Prostate gland (tissue), 2 donors: ENCODE data around the gene KYAT1. TPM values are rescaled to one million over a fixed set of nuclear protein-coding genes. Genes with fewer than 3 reads are reported as not detected.
"Not testable (repeated sequence)": the region's sequence is repeated elsewhere in the genome, so short reads cannot be mapped to it uniquely, and the experiment has no call there.

Source experiments
- DNase-seq: peaks from one replicate; pipeline ENCODE4 v3.0.0-alpha.2; 2019; ENCODE audit warnings: low spot score
- H3K27ac ChIP-seq, 2 donors: fragments of 200-600 bp; sonication (generic); 2 replicates each; pipeline ENCODE4 v1.5.1; 2017 to 2019
- H3K27me3 ChIP-seq: fragments of 200-600 bp; sonication (generic); replicated peaks from 2 replicates; pipeline ENCODE4 v1.5.1; 2019; ENCODE audit not compliant: insufficient read depth
- H3K36me3 ChIP-seq, 2 donors: fragments of 200-600 bp; sonication (generic); 1 replicate in 1 of 2; 2 replicates in 1 of 2; pipeline versions ENCODE4 v1.5.1 to v1.8.1; 2017 to 2019
- H3K4me1 ChIP-seq: fragments of 200-600 bp; sonication (generic); replicated peaks from 2 replicates; pipeline ENCODE4 v1.5.1; 2019
- H3K4me3 ChIP-seq, 2 donors: fragments of 200-600 bp; sonication (generic); 2 replicates each; pipeline ENCODE4 v1.5.1; 2017 to 2019
- H3K9me3 ChIP-seq: fragments of 200-600 bp; sonication (generic); 2 replicates; pipeline ENCODE4 v1.5.1; 2017
- POLR2A ChIP-seq: fragments of 450-650 bp; IDR thresholded peaks from one replicate; pipeline ENCODE4 v1.6.1; 2016; ENCODE audit warnings: antibody characterized with exemption, mild to moderate bottlenecking
- POLR2AphosphoS5 ChIP-seq: sonication (generic); formaldehyde crosslinking; IDR thresholded peaks from one replicate; pipeline ENCODE4 v1.6.1; 2017; ENCODE audit warnings: antibody characterized with exemption
- WGBS: methylation state at CpG from one replicate; pipeline ENCODE4 v1.1.5; 2018; 5-methylcytosine and 5-hydroxymethylcytosine counted together
- intact Hi-C: fragments of 100-400 bp; cut with DNase I; formaldehyde crosslinking; loops from one replicate; pipeline ENCODE4 v1.14.2; 2022
- total RNA-seq, 2 donors: library from RNA; depleted of rRNA; stranded (reverse); fragments of >200 nt; gene quantifications; one replicate each; pipeline ENCODE4 v1.1.0, GENCODE V29; 2016
- TF ChIP-seq, protein P1 (sequence below), 4 experiments: fragments of 200-600 bp in 2 of 4; fragments of 450-650 bp in 2 of 4; sonication (generic) in 2 of 4; IDR thresholded peaks; 1 replicate in 3 of 4; 2 replicates in 1 of 4; pipeline ENCODE4 v1.5.1; 2016 to 2019; ENCODE audit warnings: antibody characterized with exemption in 4 of 4, mild to moderate bottlenecking in 2 of 4, moderate library complexity in 2 of 4

KYAT1 gene
- total RNA-seq, 2 donors from 2014 or later, result 13.1 to 24.1 TPM

DNA sequence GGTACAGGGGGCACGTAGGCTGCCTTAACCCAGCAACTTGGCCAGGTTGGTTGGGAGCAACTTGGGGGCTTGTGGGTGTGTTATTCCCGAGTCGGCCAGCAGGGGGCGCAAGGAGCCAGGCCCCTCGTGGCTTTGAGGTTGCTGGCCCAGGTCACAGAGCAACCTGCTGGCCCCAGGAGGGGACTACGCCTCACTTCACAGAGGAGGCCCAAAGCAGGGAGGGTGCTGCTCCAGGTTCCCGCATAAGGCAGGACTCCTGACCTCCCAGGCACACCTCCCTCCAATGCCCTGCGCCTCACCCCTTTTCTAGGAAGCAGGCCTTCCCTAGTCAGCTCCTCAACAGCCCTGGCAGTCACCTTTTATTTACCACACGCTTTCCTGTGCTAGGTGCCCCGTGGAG is 18.1 kb downstream of the KYAT1 start:
- no peaks in the 10 kb centered on the region for H3K36me3 ChIP-seq
- H3K4me1 ChIP-seq, result peaks cover 15% of the 10 kb centered on the region
- TF ChIP-seq POLR2A, result no peak
- no peak for TF ChIP-seq POLR2AphosphoS5
- TF ChIP-seq, protein P1, sequence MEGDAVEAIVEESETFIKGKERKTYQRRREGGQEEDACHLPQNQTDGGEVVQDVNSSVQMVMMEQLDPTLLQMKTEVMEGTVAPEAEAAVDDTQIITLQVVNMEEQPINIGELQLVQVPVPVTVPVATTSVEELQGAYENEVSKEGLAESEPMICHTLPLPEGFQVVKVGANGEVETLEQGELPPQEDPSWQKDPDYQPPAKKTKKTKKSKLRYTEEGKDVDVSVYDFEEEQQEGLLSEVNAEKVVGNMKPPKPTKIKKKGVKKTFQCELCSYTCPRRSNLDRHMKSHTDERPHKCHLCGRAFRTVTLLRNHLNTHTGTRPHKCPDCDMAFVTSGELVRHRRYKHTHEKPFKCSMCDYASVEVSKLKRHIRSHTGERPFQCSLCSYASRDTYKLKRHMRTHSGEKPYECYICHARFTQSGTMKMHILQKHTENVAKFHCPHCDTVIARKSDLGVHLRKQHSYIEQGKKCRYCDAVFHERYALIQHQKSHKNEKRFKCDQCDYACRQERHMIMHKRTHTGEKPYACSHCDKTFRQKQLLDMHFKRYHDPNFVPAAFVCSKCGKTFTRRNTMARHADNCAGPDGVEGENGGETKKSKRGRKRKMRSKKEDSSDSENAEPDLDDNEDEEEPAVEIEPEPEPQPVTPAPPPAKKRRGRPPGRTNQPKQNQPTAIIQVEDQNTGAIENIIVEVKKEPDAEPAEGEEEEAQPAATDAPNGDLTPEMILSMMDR (IDR thresholded peaks at IDR 0.05), result peak; percentile 86 to 93 (median 88)
- WGBS, result 29% methylated on average over 10 of the region's 10 CpGs
- H3K9me3 ChIP-seq, result no peaks in the 10 kb centered on the region
- intact Hi-C loops, result loop anchor here (1.0 kb wide), 1 partner anchor 65 kb away; no protein-coding TSS in a partner anchor
- peak overlapping the region; percentile 65 to 73 for H3K27ac ChIP-seq
- H3K4me3 ChIP-seq, result no peak overlapping the region
- no peaks in the 10 kb centered on the region for H3K27me3 ChIP-seq
- DNase-seq, result no peak

DNA sequence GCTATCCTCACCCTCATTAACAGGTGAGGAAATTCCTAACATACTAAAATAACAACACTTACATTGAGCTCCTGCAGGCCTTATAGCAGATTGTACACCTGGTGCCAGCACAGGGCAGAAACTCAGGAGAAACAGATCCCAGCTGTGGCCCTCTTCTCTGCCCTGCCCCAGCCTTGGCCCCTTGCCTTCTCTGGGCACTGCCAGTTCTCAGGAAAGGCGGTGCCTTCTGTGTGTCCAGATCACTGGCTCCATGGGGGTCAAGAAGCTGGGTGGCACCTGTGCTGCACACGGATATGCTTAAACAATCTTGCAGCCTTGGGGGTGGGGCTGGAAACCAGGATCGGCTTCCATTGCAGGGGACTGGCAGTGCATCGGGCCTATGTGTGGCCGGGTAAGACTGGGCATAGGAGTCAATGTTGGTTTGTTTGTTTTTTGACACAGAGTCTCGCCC is 19.3 kb downstream of the KYAT1 start:
- TF ChIP-seq, protein P1 (IDR thresholded peaks at IDR 0.05), result no peak
- peak; percentile 53 for TF ChIP-seq POLR2AphosphoS5
- no peak for TF ChIP-seq POLR2A
- H3K27ac ChIP-seq, result peak overlapping the region; percentile 65 to 73
- DNase-seq, result peak; percentile 69
- peaks cover 15% of the 10 kb centered on the region for H3K4me1 ChIP-seq
- 30% methylated on average over 6 of the region's 6 CpGs for WGBS
- no peaks in the 10 kb centered on the region for H3K27me3 ChIP-seq
- H3K36me3 ChIP-seq, result no peaks in the 10 kb centered on the region
- H3K4me3 ChIP-seq, result no peak overlapping the region
- no peaks in the 10 kb centered on the region for H3K9me3 ChIP-seq
- intact Hi-C loops, result no loop called here

DNA sequence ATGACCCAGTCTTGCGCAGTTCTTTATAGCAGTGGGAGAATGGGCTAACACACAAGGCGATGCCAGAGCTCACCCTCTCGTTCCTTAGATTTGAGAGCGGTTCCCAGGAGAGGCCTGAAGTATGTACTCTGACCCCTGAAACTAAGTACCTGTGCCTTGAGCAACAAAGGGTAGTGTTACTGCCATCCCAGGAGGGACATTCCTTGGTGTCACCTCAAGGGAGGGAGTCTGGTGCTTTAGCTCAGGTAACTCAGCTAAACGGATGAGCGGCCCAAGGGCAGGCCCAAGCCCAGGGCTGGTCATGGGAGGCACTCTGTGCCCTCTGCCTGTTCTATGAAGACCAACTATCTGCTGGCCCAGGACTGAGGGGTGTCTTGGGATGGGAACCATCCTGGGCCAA is 20.2 kb downstream of the KYAT1 start:
- Histone ChIP-seq H3K4me3 (no peak overlapping the region), H3K4me1 (peaks cover 15% of the 10 kb centered on the region), H3K36me3 (no peaks in the 10 kb centered on the region), H3K9me3 (no peaks in the 10 kb centered on the region), H3K27ac (peak overlapping the region; percentile 65 to 73), H3K27me3 (no peaks in the 10 kb centered on the region)
- 86% methylated on average over 6 of the region's 6 CpGs for WGBS
- DNase-seq, result no peak
- no peak for TF ChIP-seq POLR2A
- TF ChIP-seq, protein P1 (IDR thresholded peaks at IDR 0.05), result no peak
- intact Hi-C loops, result no loop called here

DNA sequence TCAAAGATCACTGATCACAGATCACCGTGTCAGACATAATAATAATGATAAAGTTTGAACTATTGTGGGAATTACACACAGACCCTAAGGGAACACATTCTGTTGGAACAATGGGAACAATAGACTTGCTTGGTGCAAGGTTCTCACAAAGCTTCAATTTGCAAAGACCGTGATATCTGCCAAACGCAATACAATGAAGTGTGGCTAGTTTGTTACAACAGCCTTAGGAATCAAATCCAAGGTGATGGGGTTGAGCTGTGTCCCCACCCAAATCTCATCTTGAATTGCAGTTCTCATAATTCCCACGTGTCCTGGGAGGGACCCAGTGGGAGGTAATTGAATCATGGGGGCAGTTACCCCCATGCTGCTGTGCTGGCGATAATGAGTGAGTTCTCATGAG is 20.8 kb downstream of the KYAT1 start:
- Histone ChIP-seq H3K9me3 (no peaks in the 10 kb centered on the region), H3K4me3 (no peak overlapping the region), H3K27me3 (no peaks in the 10 kb centered on the region), H3K4me1 (peaks cover 15% of the 10 kb centered on the region), H3K27ac (peak overlapping the region; percentile 65 to 73), H3K36me3 (no peaks in the 10 kb centered on the region)
- no peak for DNase-seq
- TF ChIP-seq, protein P1 (IDR thresholded peaks at IDR 0.05), result no peak
- TF ChIP-seq POLR2A, result no peak
- no peak for TF ChIP-seq POLR2AphosphoS5
- WGBS, result 79% methylated on average over 5 of the region's 5 CpGs
- intact Hi-C loops, result no loop called here

DNA sequence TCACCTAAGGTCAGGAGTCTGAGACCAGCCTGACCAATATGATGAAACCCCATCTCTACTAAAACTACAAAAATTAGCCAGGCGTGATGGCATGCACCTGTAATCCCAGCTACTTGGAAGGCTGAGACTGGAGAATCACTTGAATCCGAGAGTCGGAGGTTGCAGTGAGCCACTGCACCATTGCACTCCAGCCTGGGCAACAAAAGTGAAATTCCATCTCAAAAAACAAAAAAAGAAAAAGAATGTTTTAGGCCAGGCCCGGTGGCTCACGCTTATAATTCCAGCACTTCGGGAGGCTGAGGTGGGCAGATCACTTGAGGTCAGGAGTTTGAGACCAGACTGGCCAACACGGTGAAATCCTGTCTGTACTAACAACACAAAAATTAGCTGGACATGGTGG is 23.3 kb downstream of the KYAT1 start:
- H3K9me3 ChIP-seq, H3K4me3 ChIP-seq, H3K36me3 ChIP-seq, H3K27me3 ChIP-seq, DNase-seq, H3K27ac ChIP-seq, intact Hi-C loops: not testable (repeated sequence)
- peaks cover 17% of the 10 kb centered on the region for H3K4me1 ChIP-seq
- WGBS, result 95% methylated on average over 7 of the region's 7 CpGs

DNA sequence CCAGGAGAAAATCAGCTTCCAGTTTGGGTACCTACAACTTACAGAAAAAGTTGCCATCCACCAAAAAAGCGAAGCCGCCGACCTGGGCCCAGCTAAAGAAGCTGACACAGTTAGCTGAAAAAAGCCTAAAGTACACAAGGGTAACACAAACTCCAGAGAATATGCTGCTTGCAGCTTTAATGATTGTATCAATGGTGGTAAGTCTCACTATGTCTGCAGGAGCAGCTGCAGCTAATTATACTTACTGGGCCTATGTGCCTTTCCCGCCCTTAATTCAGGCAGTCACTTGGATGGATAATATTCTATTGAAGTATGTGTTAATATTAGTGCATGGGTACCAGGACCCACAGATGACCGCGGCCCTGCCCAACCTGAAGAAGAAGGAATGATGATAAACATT is 27.3 kb downstream of the KYAT1 start:
- H3K4me3 ChIP-seq, H3K9me3 ChIP-seq, DNase-seq, H3K4me1 ChIP-seq, H3K27me3 ChIP-seq, intact Hi-C loops, H3K27ac ChIP-seq, H3K36me3 ChIP-seq: not testable (repeated sequence)
- WGBS, result 91% methylated on average over 6 of the region's 6 CpGs

DNA sequence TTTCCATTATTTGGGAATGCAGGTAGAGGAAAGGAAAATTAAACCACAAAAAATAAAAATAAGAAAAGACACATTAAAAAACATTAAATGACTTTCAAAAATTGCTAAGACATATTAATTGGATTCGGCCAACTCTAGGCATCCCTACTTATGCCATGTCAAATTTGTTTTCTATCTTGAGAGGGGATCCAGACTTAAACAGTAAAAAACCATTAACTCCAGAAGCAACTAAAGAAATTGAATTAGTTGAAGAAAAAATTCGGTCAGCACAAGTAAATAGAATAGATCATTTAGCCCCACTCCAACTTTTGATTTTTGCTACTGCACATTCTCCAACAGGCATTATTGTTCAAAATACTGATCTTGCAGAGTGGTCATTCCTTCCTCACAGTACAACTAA is 29.1 kb downstream of the KYAT1 start:
- 69% methylated on average over 2 of the region's 2 CpGs for WGBS
- H3K27me3 ChIP-seq, H3K9me3 ChIP-seq, H3K36me3 ChIP-seq, DNase-seq, intact Hi-C loops, H3K4me3 ChIP-seq, H3K4me1 ChIP-seq: not testable (repeated sequence)
- H3K27ac ChIP-seq, result peak overlapping the region; percentile 20 to 51
